SW 1271 (cell line): ENCODE data around the gene ELAVL1.
"Not testable (repeated sequence)": the region's sequence is repeated elsewhere in the genome, so short reads cannot be mapped to it uniquely, and the experiment has no call there.

Experiments
- DNase-seq, 2 experiments: peaks; one replicate each; lab custom pipeline; 2025; lab: John Stamatoyannopoulos, UW

ELAVL1 gene

GRCh38 chr19:7933828-7934725 lies 71.4 kb downstream of the ELAVL1 start:
- no peak for DNase-seq

DNA sequence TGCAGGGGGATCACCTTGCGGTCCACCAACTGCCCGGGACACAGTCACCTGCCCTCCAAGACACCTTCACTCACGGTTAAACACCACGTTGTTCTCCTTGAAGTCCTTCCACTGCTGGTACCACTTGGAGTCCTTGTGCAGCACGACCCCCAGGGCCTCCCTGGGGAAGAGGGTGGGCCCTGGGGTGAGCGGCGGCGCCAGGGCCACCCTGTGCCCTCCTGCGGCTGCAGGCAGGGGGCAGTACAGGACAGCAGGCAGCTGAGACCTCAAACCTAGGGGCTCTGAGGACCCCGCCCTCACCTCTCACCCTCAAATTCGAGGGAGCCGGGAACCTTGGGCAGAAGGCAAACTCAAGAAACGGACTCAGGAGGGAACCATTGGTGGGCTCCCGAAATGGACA lies 72.0 kb downstream of the ELAVL1 start:
- no peak for DNase-seq

DNA sequence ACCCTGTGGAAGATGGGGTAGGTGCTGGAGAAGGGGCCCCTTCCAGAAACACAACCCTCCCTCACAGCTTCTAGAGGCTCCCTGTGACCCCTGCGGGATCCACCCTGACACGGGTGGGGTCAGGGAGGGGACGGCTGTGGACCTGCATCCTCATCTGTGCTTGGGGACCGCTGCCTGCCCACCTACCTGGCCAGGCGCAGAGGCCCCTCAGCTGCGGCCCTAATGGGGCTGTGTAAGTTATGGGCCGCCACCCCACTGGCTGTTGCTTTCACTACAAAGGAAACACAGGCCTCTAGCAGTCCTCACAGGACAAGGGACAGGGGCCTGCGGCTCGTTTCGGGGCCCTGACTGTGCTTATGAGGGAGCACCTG lies 72.5 kb downstream of the ELAVL1 start:
- DNase-seq = no peak

DNA sequence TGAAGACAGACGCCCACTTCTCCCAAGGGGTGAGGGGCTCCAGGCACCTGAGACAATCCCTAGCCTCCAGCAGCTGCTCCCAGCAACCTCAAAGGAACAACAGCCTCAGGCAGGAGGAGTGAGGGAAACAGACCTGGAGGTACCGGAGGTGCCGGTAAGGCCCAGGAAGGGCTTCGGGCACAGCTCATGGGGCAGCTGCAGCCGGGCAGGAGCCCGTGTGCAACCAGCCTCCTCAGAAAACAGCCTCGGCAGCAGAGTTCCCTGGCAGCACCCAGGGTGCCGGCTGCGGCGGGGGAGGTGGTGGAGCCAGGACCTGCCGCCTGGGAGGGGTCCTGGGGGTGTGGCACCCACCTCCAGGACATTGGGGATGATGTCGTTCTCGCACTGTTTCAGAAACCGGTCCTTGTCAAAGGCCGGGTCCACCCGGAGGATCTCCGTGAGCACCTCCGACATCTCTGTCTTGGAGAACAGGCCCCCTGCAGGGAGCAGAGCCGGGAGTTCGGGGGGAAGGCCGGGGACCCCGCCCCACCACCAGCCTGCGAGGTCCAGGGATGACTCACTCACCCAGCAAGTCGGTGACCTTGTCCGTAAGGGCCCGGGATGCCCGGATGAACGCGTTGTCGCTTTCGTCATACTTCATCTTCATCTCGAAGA lies 73.0 kb downstream of the ELAVL1 start:
- no peak for DNase-seq

DNA sequence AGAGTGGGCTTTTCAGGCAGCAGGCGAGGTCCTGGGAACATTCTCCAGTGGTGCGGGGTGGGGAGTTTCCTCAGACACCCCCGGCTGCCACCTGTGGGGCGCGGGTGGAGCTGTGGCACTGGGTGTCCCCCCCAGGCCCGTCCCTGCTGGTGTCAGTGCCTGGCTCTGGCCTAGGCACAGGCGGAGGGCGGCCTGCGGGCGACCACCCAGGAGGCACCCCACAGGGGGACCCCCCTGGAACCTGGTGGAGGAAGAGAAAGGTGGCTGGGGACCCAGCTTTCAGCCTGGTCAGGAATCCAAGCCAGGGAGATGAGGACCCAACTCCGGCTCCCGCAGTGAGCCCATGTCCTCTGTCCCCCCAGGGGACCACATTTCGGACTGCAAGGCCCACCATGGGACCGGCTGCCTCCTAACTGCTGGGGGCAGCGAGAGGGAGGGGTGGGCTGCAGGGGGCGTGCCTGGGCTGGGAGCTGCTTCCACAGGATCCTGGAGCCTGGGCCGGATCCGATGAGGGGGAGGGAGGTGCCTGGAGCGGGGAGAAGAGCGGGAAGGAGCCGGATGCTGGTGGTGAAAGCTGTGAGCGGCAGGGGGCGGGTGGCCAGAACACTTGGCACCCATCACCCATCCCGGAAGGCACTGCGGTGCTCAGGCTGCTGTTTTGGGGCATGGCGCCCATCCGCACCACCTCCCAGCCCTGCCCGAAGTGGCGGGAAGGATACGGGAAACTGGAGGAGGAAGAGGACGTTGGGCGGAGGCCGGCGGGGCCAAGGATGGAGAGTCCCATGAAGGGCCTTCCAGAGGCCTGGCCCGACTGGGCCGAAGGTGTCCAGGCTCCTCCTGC lies 74.0 kb downstream of the ELAVL1 start:
- DNase-seq = no peak

DNA sequence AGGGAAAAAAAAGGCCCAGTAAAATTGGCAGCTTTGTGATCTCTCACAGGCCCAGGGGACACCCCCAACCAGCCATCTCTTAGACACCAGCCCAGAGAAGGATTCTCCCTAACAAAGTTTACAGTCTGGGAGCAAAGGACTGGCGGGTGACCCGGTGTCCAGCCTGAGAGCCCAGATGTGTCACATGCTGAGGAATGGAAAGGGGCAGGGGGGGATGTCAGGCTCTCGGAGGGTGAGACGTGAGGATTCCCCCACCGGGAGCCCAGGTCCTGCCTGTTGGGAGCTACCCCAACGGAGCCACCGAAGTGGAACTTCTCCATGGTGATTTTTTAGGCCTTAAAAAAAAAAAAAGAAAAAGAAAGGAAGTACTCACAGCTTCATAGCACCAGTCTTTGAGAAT lies 74.7 kb downstream of the ELAVL1 start:
- no peak for DNase-seq

GRCh38 chr19:7930030-7930429 lies 75.4 kb downstream of the ELAVL1 start:
- not testable (repeated sequence) for DNase-seq

DNA sequence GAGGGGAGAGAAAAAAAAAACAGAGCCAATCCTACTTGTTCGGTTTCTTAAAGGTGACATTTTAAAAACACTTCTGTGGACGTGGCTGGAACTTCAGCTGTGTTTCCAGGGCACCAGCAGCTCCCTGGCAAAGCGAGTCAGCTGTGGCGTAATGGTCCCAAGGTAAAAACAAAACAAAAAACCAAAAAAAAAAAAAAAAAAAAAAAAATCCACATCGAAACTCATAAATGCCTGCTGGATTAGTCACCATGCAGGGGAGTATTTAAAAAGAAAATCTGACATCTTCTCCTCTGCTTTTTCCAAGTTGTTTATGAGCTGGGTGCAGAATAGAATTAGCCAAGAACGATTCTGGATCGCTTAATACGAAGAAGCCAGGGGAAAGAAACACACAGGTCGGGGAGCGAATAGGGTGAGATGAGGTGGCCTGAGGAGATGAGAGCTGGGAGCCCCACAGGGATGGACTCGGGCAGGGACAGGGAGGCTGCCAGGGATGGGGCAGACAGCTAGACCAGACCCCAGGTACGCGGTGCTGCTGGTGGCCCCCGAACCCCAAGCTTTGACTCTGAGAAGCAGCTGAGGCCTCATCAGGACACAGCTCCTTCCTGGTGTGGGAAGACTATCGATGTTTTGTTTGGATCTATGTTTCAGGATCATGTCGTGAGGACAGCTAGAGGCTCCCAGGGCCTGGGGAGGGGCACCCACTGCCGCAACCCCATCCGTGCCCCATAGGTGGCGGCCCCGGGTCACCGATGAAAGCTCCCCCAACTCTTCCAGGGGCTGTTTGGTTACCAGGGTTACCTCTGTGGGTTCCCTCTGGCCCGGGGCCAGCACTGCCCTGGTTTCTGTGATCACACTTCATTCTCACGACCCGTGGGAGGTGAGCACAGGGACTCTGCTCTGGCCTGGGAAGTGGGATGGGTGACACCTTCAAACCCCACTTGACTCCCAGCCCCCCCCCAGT lies 76.4 kb downstream of the ELAVL1 start:
- peak in 1 of 2 experiments; percentile 43 for DNase-seq

- no peak for DNase-seq
Observed at GRCh38 chr19:7928334-7928706, 77.1 kb downstream of the ELAVL1 start.

DNA sequence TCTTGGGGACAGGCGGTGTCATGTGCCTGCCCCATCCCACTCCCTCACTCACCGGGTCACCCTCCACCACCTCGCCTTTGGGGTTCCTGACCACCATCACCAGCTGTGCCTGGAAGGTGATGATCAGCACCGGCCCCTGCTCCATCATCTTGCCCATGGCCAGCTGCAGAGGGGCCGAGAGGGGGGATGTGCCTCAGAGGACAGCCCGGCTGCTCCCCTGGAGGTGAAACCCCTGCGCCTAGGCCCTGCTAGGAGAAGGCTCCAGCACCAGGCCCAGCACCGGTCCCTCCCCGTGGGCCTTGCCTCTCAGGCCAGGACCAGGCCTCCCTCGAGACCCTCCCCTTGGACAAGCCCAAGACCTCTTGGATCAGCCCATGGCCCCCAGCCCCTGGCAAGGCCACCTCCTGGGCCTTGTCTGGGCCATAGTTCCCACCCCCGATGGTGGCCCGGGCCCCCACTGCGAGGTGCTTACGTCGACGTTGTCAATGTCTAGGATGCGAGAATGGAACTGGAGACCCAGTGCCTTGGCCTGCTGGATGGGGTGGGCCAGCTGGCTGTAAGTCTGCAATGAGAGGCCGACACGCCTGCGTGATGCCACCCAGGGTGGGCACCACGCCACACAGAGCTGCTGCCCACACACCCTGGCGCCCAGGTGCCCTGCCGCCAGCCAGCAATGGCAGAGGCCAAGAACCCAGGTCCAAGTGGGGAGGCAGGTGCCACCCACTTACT lies 77.7 kb downstream of the ELAVL1 start:
- DNase-seq = no peak

DNA sequence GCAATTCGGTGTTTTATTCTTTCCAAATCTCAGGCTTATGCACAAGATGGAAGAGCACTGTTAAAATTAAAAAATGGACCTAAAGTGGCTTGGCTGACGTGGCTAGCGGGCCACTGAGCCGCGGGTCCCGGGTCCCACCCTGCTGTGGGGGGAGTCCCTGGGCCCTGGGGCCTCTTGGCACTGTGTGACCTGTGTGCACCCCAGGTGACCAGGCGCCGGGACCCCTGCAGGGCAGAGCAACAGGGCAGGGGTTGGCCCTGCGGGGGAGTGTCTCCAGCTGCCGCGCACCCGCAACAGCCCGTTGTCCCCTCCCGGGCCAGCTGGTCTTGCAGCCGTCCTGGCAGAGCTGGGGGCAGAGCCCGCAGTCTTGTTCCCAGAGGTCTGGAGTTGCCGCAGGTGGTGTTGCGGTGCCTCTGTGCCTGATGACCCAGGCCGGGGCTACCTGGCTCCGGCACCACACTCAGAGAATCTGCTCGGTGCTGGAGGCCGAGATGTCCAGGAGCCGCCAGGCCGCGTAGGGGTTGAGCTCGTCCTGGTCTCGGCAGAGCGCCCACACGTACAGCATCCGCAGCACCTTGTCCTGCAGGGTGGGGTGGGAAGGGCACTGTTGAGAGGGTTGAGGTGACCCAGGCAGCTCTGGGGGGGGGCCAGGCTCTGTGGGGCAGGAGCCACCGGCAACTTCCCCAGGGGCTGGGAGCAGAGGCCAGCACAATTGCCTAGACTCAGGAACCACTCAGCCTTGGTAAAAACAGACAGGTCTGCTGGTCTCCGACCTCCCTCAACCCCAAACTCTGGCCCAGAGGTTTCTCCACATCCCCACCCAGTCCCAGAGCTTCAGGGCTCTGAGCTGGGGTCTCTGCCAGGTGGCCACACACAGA lies 78.5 kb downstream of the ELAVL1 start:
- no peak for DNase-seq

- peak in 1 of 2 experiments; percentile 18 for DNase-seq
Observed at GRCh38 chr19:7926021-7926726, 79.3 kb downstream of the ELAVL1 start, which contains the start of gene CTXN1. CTXN1 (minus strand) TSS chr19:7926135; CDS start chr19:7925538, 597 bp downstream.

DNA sequence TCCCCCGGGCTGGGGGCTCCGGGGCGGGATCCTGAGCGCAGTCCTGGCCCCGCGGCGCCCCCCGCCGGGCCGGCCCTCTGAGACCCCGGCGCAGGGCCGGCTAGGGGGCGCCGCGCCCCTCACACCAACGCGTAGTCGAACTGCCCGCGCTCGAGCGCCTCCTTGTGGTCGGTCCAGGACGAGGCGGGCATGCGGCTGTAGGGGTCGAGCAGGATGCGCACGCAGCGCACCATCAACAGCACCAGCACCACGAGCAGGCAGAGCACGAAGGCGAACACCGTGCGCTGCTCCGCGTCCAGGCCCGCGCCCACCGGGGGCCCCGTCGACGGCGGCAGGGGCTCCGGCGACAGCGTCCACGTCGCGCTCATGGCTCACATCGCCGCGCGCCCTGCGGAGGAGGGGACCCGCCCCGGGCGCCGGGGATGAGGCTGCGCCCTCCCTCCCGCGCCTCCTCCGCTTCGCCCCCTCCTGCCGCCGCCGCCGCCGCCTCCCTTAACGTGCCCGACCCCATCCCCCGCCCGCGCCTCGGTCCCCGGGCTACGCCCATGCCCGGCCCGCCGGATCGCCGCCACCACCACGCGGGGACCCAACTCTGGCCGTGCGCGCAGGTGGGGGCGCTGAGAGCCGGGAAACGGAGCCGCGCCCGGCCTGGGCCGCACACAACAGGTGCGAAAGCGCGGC lies 80.1 kb downstream of the ELAVL1 start:
- DNase-seq = peak; percentile 54 to 71

DNA sequence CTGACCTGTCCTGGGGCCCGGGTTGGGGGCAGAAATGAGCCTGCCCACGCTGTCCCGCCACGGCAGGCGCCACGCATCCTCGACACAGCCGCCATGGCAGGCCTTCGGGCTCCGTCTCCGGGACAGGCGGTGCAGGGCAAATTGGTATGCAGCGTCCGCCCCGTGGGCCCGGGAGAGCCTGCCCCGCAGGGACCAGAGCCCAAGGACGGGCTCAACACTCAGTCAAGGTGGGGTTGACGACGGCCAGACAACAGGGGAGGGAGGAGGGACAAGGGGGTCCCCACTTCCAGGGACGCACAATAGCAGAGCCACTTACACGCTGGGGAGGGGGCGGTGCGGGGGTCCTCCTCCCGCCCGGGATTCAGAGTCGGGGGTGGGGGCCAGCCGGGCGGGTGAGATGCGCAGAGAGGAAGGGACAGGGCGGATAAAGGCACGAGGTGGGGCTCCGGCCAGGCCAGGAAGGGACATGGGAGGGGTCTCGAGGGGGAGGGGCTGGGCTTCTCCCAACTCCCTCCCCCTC lies 80.7 kb downstream of the ELAVL1 start:
- DNase-seq = no peak

DNA sequence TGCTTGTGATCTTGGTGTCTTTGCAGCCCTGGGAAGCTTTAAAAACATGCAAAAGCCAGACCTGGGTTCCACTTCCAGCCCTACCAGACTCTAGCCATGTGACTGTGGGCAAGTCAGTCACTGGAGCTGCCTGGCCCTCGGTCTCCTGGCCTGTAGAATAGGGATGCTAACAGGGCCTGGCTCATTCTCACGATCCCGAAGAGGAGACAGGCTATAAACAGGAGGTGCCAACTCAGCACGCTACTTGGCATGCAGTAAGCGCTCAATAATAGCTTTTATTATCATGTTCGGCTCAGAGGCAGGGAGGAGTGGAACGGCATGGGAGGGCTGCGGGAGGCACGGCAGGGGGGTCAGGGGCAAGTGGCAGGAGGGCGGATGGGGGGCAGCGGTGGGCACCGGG lies 81.2 kb downstream of the ELAVL1 start:
- no peak for DNase-seq

- no peak for DNase-seq
Observed at GRCh38 chr19:7923295-7924191, 81.9 kb downstream of the ELAVL1 start.

DNA sequence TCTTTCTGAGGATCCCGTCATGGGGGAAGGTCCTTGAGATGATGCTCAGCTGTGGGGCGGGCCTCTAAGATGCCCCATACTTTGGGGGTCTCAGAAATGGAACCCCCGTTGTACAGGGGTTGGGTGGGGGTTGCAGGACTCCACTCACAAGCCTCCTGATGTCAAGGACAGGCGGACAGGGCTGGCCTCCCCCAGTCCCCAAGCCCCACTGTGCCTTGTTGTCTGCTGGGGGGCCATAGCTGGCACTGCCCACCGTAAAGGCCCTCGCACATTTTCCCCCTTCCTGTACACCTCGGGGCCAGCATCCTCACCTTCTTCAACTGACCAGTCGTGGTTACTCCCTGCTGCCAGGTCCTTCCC lies 82.6 kb downstream of the ELAVL1 start:
- DNase-seq = no peak
